Keratinocyte (primary cell): ENCODE data around the gene DIP2C.
"Not testable (repeated sequence)": the region's sequence is repeated elsewhere in the genome, so short reads cannot be mapped to it uniquely, and the experiment has no call there.

Experiments
- EZH2 ChIP-seq: IDR thresholded peaks from one replicate; pipeline ENCODE4 v1.6.1; 2012; ENCODE audit warnings: inconsistent platforms, mild to moderate bottlenecking, low read length, moderate library complexity
- TF ChIP-seq, protein P1 (sequence below), 3 experiments: IDR thresholded peaks in 1 of 3; conservative IDR thresholded peaks in 1 of 3; optimal IDR thresholded peaks in 1 of 3; 2 replicates in 2 of 3; 3 replicates in 1 of 3; pipeline versions ENCODE3 to v1.5.1; 2011; ENCODE audit warnings: low read length in 3 of 3, mild to moderate bottlenecking in 3 of 3, moderate library complexity in 2 of 3, control low read depth in 1 of 3, inconsistent platforms in 1 of 3; ENCODE audit not compliant: insufficient read depth in 2 of 3; ENCODE audit errors: extremely low read depth in 1 of 3

DNA sequence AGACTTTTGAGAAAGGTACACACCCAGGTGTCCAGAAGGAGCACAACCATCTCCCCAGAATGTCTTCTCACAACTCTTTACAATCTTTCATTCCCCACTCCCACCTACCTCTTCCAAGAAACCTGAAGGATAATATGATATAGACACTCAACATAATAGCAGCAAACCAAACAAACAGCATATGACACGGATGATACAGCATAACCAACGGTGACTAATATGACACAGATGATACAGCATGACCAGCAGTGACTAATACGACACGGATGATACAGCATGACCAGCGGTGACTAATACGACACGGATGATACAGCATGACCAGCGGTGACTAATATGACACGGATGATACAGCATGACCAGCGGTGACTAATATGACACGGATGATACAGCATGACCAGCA lies 264.7 kb downstream of the DIP2C start:
- TF ChIP-seq, protein P1, sequence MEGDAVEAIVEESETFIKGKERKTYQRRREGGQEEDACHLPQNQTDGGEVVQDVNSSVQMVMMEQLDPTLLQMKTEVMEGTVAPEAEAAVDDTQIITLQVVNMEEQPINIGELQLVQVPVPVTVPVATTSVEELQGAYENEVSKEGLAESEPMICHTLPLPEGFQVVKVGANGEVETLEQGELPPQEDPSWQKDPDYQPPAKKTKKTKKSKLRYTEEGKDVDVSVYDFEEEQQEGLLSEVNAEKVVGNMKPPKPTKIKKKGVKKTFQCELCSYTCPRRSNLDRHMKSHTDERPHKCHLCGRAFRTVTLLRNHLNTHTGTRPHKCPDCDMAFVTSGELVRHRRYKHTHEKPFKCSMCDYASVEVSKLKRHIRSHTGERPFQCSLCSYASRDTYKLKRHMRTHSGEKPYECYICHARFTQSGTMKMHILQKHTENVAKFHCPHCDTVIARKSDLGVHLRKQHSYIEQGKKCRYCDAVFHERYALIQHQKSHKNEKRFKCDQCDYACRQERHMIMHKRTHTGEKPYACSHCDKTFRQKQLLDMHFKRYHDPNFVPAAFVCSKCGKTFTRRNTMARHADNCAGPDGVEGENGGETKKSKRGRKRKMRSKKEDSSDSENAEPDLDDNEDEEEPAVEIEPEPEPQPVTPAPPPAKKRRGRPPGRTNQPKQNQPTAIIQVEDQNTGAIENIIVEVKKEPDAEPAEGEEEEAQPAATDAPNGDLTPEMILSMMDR (optimal IDR thresholded peaks at IDR 0.05 in 1 of 3, IDR thresholded peaks at IDR 0.05 in 1 of 3, conservative IDR thresholded peaks at IDR 0.05 in 1 of 3; ENCODE audit: extremely low read depth in 1 of 3, insufficient read depth in 2 of 3, low read length in 3 of 3): not testable (repeated sequence)
- TF ChIP-seq EZH2: not testable (repeated sequence)
